Prostate gland (tissue), 2 donors: ENCODE results near the gene ATXN2. TPM values are rescaled to one million over a fixed set of nuclear protein-coding genes. Genes with fewer than 3 reads are reported as not detected.

Experiments
- DNase-seq: peaks from one replicate; pipeline ENCODE4 v3.0.0-alpha.2; 2019; ENCODE audit warnings: low spot score
- H3K27ac ChIP-seq, 2 donors: fragments of 200-600 bp; sonication (generic); 2 replicates each; pipeline ENCODE4 v1.5.1; 2017 to 2019
- H3K27me3 ChIP-seq: fragments of 200-600 bp; sonication (generic); replicated peaks from 2 replicates; pipeline ENCODE4 v1.5.1; 2019; ENCODE audit not compliant: insufficient read depth
- H3K36me3 ChIP-seq, 2 donors: fragments of 200-600 bp; sonication (generic); 1 replicate in 1 of 2; 2 replicates in 1 of 2; pipeline versions ENCODE4 v1.5.1 to v1.8.1; 2017 to 2019
- H3K4me1 ChIP-seq: fragments of 200-600 bp; sonication (generic); replicated peaks from 2 replicates; pipeline ENCODE4 v1.5.1; 2019
- H3K4me3 ChIP-seq, 2 donors: fragments of 200-600 bp; sonication (generic); 2 replicates each; pipeline ENCODE4 v1.5.1; 2017 to 2019
- H3K9me3 ChIP-seq: fragments of 200-600 bp; sonication (generic); 2 replicates; pipeline ENCODE4 v1.5.1; 2017
- POLR2A ChIP-seq: fragments of 450-650 bp; IDR thresholded peaks from one replicate; pipeline ENCODE4 v1.6.1; 2016; ENCODE audit warnings: antibody characterized with exemption, mild to moderate bottlenecking
- POLR2AphosphoS5 ChIP-seq: sonication (generic); formaldehyde crosslinking; IDR thresholded peaks from one replicate; pipeline ENCODE4 v1.6.1; 2017; ENCODE audit warnings: antibody characterized with exemption
- WGBS: methylation state at CpG from one replicate; pipeline ENCODE4 v1.1.5; 2018; 5-methylcytosine and 5-hydroxymethylcytosine counted together
- intact Hi-C: fragments of 100-400 bp; cut with DNase I; formaldehyde crosslinking; loops from one replicate; pipeline ENCODE4 v1.14.2; 2022
- total RNA-seq, 2 donors: library from RNA; depleted of rRNA; stranded (reverse); fragments of >200 nt; gene quantifications; one replicate each; pipeline ENCODE4 v1.1.0, GENCODE V29; 2016
- TF ChIP-seq, protein P1 (sequence below), 4 experiments: fragments of 200-600 bp in 2 of 4; fragments of 450-650 bp in 2 of 4; sonication (generic) in 2 of 4; IDR thresholded peaks; 1 replicate in 3 of 4; 2 replicates in 1 of 4; pipeline ENCODE4 v1.5.1; 2016 to 2019; ENCODE audit warnings: antibody characterized with exemption in 4 of 4, mild to moderate bottlenecking in 2 of 4, moderate library complexity in 2 of 4

The ATXN2 gene, protein sequence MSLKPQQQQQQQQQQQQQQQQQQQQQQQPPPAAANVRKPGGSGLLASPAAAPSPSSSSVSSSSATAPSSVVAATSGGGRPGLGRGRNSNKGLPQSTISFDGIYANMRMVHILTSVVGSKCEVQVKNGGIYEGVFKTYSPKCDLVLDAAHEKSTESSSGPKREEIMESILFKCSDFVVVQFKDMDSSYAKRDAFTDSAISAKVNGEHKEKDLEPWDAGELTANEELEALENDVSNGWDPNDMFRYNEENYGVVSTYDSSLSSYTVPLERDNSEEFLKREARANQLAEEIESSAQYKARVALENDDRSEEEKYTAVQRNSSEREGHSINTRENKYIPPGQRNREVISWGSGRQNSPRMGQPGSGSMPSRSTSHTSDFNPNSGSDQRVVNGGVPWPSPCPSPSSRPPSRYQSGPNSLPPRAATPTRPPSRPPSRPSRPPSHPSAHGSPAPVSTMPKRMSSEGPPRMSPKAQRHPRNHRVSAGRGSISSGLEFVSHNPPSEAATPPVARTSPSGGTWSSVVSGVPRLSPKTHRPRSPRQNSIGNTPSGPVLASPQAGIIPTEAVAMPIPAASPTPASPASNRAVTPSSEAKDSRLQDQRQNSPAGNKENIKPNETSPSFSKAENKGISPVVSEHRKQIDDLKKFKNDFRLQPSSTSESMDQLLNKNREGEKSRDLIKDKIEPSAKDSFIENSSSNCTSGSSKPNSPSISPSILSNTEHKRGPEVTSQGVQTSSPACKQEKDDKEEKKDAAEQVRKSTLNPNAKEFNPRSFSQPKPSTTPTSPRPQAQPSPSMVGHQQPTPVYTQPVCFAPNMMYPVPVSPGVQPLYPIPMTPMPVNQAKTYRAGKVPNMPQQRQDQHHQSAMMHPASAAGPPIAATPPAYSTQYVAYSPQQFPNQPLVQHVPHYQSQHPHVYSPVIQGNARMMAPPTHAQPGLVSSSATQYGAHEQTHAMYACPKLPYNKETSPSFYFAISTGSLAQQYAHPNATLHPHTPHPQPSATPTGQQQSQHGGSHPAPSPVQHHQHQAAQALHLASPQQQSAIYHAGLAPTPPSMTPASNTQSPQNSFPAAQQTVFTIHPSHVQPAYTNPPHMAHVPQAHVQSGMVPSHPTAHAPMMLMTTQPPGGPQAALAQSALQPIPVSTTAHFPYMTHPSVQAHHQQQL
- 10 to 100 TPM; 29.5 to 95.5 TPM for total RNA-seq

DNA sequence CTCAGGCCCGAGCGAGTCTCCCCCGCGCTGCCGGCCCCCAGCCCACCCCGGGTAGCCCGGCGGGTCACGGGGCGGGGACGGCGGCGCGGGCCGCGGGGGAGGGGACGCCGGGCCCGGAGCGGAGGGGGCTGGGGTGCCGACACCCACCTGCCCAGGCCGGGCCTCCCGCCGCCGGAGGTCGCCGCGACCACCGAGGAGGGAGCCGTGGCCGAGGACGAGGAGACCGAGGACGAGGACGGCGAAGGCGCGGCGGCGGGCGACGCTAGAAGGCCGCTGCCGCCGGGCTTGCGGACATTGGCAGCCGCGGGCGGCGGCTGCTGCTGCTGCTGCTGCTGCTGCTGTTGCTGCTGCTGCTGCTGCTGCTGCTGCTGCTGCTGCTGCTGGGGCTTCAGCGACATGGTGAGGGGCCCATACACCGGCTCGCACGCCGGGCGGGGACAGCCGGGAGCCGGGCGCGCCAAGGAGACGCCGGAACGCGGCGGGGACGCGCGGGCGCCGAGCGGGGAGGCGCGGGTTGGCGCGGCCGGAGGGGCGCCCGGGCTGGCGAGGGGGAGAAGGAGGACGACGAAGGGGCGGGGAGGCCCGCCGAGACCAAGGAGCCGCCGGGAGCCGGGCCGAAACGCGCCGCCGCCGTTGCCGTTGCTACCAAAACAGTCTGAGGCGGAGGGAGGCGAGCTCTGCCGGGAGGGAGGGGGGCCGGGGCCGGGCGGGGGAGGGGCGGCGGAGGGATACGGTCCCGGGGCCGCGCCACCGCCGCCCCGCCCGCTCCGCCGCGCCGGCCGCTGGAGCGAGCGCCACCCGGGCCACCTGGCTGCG lies at the start of gene ATXN2:
TSS of gene ATXN2 (minus strand) at position 679 of the 816 bp plus-strand sequence. CDS start at position 398, 281 bp downstream.
- Histone ChIP-seq H3K36me3 (no peaks in the 10 kb centered on the region), H3K9me3 (no peaks in the 10 kb centered on the region), H3K27me3 (no peaks in the 10 kb centered on the region), H3K27ac (peak within 1 kb of the TSS; percentile 92 to 98), H3K4me3 (peak within 1 kb of the TSS; percentile 91 to 97), H3K4me1 (no peaks in the 10 kb centered on the region)
- DNase-seq = peak; percentile 55
- TF ChIP-seq POLR2A = no peak
- TF ChIP-seq, protein P1, sequence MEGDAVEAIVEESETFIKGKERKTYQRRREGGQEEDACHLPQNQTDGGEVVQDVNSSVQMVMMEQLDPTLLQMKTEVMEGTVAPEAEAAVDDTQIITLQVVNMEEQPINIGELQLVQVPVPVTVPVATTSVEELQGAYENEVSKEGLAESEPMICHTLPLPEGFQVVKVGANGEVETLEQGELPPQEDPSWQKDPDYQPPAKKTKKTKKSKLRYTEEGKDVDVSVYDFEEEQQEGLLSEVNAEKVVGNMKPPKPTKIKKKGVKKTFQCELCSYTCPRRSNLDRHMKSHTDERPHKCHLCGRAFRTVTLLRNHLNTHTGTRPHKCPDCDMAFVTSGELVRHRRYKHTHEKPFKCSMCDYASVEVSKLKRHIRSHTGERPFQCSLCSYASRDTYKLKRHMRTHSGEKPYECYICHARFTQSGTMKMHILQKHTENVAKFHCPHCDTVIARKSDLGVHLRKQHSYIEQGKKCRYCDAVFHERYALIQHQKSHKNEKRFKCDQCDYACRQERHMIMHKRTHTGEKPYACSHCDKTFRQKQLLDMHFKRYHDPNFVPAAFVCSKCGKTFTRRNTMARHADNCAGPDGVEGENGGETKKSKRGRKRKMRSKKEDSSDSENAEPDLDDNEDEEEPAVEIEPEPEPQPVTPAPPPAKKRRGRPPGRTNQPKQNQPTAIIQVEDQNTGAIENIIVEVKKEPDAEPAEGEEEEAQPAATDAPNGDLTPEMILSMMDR (IDR thresholded peaks at IDR 0.05) = no peak
- WGBS = 1% methylated on average over 38 of the region's 119 CpGs
- intact Hi-C loops = loop anchor here (5.0 kb wide), 1 partner anchor 43 kb away; no protein-coding TSS in a partner anchor

DNA sequence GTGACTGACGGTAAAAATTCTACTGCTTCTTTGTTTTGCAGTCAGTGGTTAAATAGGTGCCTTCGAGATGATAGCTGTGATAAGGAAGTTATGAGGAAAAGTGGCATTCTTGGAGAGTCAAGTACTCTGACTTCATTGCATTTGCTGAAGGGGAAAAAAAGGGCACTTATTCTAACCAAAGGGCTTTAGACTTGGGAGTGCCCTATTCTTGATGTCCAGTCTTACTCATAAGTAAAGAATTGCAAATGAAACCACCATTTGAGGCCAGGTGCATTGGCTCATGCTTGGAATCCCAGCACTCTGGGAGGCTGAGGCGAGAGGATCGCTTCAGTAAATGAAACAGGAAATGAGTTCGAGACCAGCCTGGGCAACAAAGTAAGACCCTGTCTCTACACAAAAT lies 46.3 kb upstream of the ATXN2 start:
- TF ChIP-seq POLR2AphosphoS5 (no peak), POLR2A (no peak)
- TF ChIP-seq, protein P1 (IDR thresholded peaks at IDR 0.05) = no peak
- intact Hi-C loops = no loop called here
- WGBS = 62% methylated on average over 5 of the region's 5 CpGs
- Histone ChIP-seq H3K9me3 (no peaks in the 10 kb centered on the region), H3K27ac (no peak overlapping the region), H3K36me3 (peaks cover 6 to 9% of the 10 kb centered on the region in 2 donors), H3K27me3 (no peaks in the 10 kb centered on the region), H3K4me1 (peaks cover 6% of the 10 kb centered on the region), H3K4me3 (no peak overlapping the region)
- DNase-seq = no peak

DNA sequence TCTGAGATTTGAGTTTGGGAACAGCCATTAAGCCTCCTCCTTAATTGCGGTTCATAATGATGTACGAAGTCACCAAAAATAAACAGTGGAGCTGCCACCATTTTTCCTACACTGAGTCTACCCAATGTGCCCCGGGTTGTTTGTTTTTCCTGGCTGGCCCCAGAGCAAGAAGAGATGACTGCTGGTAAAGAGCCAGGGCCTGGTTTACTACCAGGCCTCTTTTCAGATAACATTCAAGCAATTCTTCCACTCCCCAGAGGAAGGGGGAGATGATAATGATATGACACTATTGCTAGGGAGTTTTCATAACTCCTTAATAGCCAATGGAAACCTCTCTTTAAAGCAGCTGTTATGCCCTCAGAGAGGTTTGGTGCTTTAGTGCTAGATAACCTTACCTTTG lies 44.3 kb upstream of the ATXN2 start:
- peak; percentile 70 for DNase-seq
- peak overlapping the region; percentile 45 to 67 for H3K27ac ChIP-seq

DNA sequence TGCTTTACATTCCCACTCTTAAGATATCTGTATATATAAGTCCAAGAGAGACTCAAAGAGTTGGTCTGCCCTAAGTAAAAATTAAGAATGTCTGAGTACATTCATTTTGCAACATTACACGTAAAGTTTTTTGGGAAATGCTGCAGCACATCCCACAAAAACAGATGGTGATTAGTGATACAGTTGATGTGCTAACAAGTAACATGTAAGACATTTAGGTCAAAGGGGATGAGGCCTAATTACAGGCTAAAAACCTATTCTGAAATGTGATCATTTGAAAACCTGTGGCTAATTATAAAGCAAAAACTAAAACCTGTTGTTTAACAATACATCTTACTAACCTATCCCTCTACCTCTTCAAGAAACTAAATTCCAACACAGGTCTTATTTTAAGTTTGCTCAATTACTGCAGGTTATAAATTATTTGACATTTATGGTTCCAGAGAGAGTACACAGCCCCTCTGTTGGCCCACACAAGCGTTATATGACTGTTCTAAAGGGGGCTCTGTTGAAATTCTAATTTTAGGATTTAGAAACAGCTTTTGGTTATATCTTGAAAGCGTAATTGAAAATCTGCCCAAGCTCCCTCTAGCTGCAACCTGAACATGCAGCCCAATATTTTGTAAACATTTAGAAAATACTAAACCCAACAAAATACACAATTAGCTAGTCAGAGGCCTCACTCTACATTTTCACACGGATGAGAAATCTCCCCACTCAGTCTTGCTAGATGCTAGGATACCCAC lies 43.7 kb upstream of the ATXN2 start:
- peaks cover 6% of the 10 kb centered on the region for H3K4me1 ChIP-seq
- H3K36me3 ChIP-seq = no peaks in the 10 kb centered on the region
- TF ChIP-seq POLR2A = no peak
- TF ChIP-seq, protein P1 (IDR thresholded peaks at IDR 0.05) = peak in 2 of 4 experiments; percentile 15 to 19
- peak overlapping the region; percentile 45 to 67 for H3K27ac ChIP-seq
- 30% methylated on average over 4 of the region's 4 CpGs for WGBS
- H3K4me3 ChIP-seq = no peak overlapping the region
- H3K27me3 ChIP-seq = no peaks in the 10 kb centered on the region
- no peak for DNase-seq
- intact Hi-C loops = loop anchor here (5.0 kb wide), 1 partner anchor 46 kb away; the partner anchor contains the start of gene ATXN2
- no peaks in the 10 kb centered on the region for H3K9me3 ChIP-seq

More for the DNA sequence above, 44.3 kb upstream of the ATXN2 start:
- TF ChIP-seq POLR2A (no peak), POLR2AphosphoS5 (peak; percentile 81)
- Histone ChIP-seq H3K4me3 (no peak overlapping the region), H3K36me3 (no peaks in the 10 kb centered on the region), H3K4me1 (peaks cover 6% of the 10 kb centered on the region), H3K9me3 (no peaks in the 10 kb centered on the region), H3K27me3 (no peaks in the 10 kb centered on the region)
- whole genome bisulfite sequencing = 18% methylated on average over 3 of the region's 3 CpGs
- intact Hi-C loops = loop anchor here (5.0 kb wide), 1 partner anchor 46 kb away; the partner anchor contains the start of gene ATXN2
